Neural cell (in vitro differentiated cells): ENCODE data around the gene TTLL5. TPM values are rescaled to one million over a fixed set of nuclear protein-coding genes. Genes with fewer than 3 reads are reported as not detected.

ENCODE experiments used
- H2AFZ ChIP-seq: fragments of 200-600, 300-800 bp; sonication (generic), shearing (Covaris generic); 2 replicates; pipeline ENCODE4 v1.6.0; 2014; ENCODE audit warnings: low read depth, mild to moderate bottlenecking, antibody characterized with exemption, low read length, moderate library complexity
- H3F3A ChIP-seq: fragments of 200-600 bp; shearing (Covaris generic); 2 replicates; pipeline ENCODE4 v1.6.1; 2016; ENCODE audit warnings: mild to moderate bottlenecking, moderate library complexity, mixed read lengths, antibody characterized with exemption, low read length; ENCODE audit not compliant: insufficient read depth, poor library complexity, severe bottlenecking
- H3K27ac ChIP-seq: fragments of 200-600, 300-800 bp; sonication (generic), shearing (Covaris generic); 2 replicates; pipeline ENCODE4 v1.5.1; 2014; ENCODE audit warnings: mild to moderate bottlenecking, low read length, moderate library complexity
- H3K27me3 ChIP-seq: fragments of 300-800, 200-600 bp; sonication (generic), shearing (Covaris generic); 2 replicates; pipeline ENCODE4 v1.6.0; 2014; ENCODE audit warnings: mild to moderate bottlenecking, low read depth, low read length, moderate library complexity; ENCODE audit not compliant: insufficient read depth
- H3K36me3 ChIP-seq: fragments of 300-800, 200-600 bp; sonication (generic), shearing (Covaris generic); 2 replicates; pipeline ENCODE4 v1.5.1; 2014; ENCODE audit warnings: mild to moderate bottlenecking, antibody characterized with exemption, low read length, moderate library complexity; ENCODE audit not compliant: insufficient read depth
- H3K4me2 ChIP-seq: fragments of 300-800, 200-600 bp; sonication (generic), shearing (Covaris generic); 2 replicates; pipeline ENCODE4 v1.6.0; 2014; ENCODE audit warnings: mild to moderate bottlenecking, low read length
- H3K4me3 ChIP-seq: fragments of 300-800, 200-600 bp; sonication (generic), shearing (Covaris generic); 2 replicates; pipeline ENCODE4 v1.5.1; 2014; ENCODE audit warnings: mild to moderate bottlenecking, low read length, moderate library complexity
- H3K79me2 ChIP-seq: fragments of 200-600 bp; shearing (Covaris generic); replicated peaks from 2 replicates; pipeline ENCODE4 v1.6.0; 2014; ENCODE audit warnings: mild to moderate bottlenecking, low read length, moderate library complexity; ENCODE audit not compliant: insufficient read depth
- H3K9ac ChIP-seq: fragments of 300-800, 200-600 bp; sonication (generic), shearing (Covaris generic); 2 replicates; pipeline ENCODE4 v1.6.1; 2016; ENCODE audit warnings: mild to moderate bottlenecking, low read length, mixed read lengths
- H3K9me2 ChIP-seq: fragments of 200-600 bp; shearing (Covaris generic); 2 replicates; pipeline ENCODE4 v1.6.1; 2016; ENCODE audit warnings: mild to moderate bottlenecking, low read length, mixed read lengths; ENCODE audit not compliant: insufficient read depth
- H3K9me3 ChIP-seq: fragments of 200-600, 300-800 bp; sonication (generic), shearing (Covaris generic); 2 replicates; pipeline ENCODE4 v1.6.1; 2016; ENCODE audit warnings: mild to moderate bottlenecking, mixed run types, low read length, moderate library complexity, mixed read lengths
- H4K20me1 ChIP-seq: fragments of 200-600 bp; shearing (Covaris generic); 2 replicates; pipeline ENCODE4 v1.6.1; 2016; ENCODE audit warnings: mild to moderate bottlenecking, mixed run types; ENCODE audit not compliant: insufficient read depth
- EP300 ChIP-seq: fragments of 450-650 bp; conservative IDR thresholded peaks from 2 replicates; pipeline ENCODE4 v1.6.1; 2014; ENCODE audit warnings: antibody characterized with exemption, mild to moderate bottlenecking, moderate library complexity; ENCODE audit not compliant: poor library complexity, severe bottlenecking
- EZH2 ChIP-seq: fragments of 200-600, 300-800 bp; shearing (Covaris generic), sonication (generic); IDR thresholded peaks from 2 replicates; pipeline ENCODE4 v1.6.1; 2014; ENCODE audit warnings: antibody characterized with exemption, low read length, borderline replicate concordance, mild to moderate bottlenecking; ENCODE audit not compliant: insufficient read depth, poor library complexity, severe bottlenecking
- MXI1 ChIP-seq: fragments of 450-650 bp; conservative IDR thresholded peaks from 2 replicates; pipeline ENCODE4 v1.6.1; 2014; ENCODE audit warnings: antibody characterized with exemption, mild to moderate bottlenecking; ENCODE audit not compliant: poor library complexity, severe bottlenecking
- POLR2AphosphoS5 ChIP-seq: IDR thresholded peaks from 2 replicates; pipeline ENCODE4 v1.6.1; 2012
- RAD21 ChIP-seq: fragments of 450-650 bp; conservative IDR thresholded peaks from 2 replicates; pipeline ENCODE4 v1.6.1; 2014; ENCODE audit warnings: antibody characterized with exemption, mild to moderate bottlenecking, moderate library complexity
- SMC3 ChIP-seq: fragments of 450-650 bp; conservative IDR thresholded peaks from 2 replicates; pipeline ENCODE4 v1.6.1; 2014; ENCODE audit warnings: antibody characterized with exemption, mild to moderate bottlenecking, moderate library complexity; ENCODE audit not compliant: poor library complexity
- TAF1 ChIP-seq: IDR thresholded peaks from 2 replicates; pipeline ENCODE4 v1.6.1; 2012; ENCODE audit warnings: low read depth
- polyA plus RNA-seq: library from polyadenylated mRNA; depleted of rRNA; stranded (reverse); fragments of >200 nt; gene quantifications from 2 replicates; pipeline ENCODE4 v1.2.3, GENCODE V29; 2014
- TF ChIP-seq, protein P1 (sequence below): IDR thresholded peaks from 2 replicates; pipeline ENCODE4 v1.6.1; 2012; ENCODE audit warnings: borderline replicate concordance
- TF ChIP-seq, protein P2 (sequence below): fragments of 450-650 bp; IDR thresholded peaks from 2 replicates; pipeline ENCODE4 v1.5.1; 2014; ENCODE audit warnings: antibody characterized with exemption, mild to moderate bottlenecking, moderate library complexity; ENCODE audit not compliant: poor library complexity, severe bottlenecking

Gene TTLL5
- polyA plus RNA-seq, 1 donor from 2014 or later: 8.2 TPM

- Histone ChIP-seq H4K20me1 (no peaks in the 10 kb centered on the region), H3K27ac (no peak overlapping the region), H3K9me3 (no peaks in the 10 kb centered on the region), H2AFZ (no peak overlapping the region), H3F3A (no peaks in the 10 kb centered on the region), H3K79me2 (no peaks in the 10 kb centered on the region), H3K4me3 (no peak overlapping the region), H3K27me3 (no peaks in the 10 kb centered on the region), H3K9ac (no peak overlapping the region), H3K4me2 (no peak overlapping the region), H3K9me2 (no peaks in the 10 kb centered on the region), H3K36me3 (no peaks in the 10 kb centered on the region)
- TF ChIP-seq, protein P1, sequence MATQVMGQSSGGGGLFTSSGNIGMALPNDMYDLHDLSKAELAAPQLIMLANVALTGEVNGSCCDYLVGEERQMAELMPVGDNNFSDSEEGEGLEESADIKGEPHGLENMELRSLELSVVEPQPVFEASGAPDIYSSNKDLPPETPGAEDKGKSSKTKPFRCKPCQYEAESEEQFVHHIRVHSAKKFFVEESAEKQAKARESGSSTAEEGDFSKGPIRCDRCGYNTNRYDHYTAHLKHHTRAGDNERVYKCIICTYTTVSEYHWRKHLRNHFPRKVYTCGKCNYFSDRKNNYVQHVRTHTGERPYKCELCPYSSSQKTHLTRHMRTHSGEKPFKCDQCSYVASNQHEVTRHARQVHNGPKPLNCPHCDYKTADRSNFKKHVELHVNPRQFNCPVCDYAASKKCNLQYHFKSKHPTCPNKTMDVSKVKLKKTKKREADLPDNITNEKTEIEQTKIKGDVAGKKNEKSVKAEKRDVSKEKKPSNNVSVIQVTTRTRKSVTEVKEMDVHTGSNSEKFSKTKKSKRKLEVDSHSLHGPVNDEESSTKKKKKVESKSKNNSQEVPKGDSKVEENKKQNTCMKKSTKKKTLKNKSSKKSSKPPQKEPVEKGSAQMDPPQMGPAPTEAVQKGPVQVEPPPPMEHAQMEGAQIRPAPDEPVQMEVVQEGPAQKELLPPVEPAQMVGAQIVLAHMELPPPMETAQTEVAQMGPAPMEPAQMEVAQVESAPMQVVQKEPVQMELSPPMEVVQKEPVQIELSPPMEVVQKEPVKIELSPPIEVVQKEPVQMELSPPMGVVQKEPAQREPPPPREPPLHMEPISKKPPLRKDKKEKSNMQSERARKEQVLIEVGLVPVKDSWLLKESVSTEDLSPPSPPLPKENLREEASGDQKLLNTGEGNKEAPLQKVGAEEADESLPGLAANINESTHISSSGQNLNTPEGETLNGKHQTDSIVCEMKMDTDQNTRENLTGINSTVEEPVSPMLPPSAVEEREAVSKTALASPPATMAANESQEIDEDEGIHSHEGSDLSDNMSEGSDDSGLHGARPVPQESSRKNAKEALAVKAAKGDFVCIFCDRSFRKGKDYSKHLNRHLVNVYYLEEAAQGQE: no peak
- TF ChIP-seq EZH2: no peak
- no peak for TF ChIP-seq RAD21
- no peak for TF ChIP-seq SMC3
- TF ChIP-seq POLR2AphosphoS5: no peak
- TF ChIP-seq, protein P2, sequence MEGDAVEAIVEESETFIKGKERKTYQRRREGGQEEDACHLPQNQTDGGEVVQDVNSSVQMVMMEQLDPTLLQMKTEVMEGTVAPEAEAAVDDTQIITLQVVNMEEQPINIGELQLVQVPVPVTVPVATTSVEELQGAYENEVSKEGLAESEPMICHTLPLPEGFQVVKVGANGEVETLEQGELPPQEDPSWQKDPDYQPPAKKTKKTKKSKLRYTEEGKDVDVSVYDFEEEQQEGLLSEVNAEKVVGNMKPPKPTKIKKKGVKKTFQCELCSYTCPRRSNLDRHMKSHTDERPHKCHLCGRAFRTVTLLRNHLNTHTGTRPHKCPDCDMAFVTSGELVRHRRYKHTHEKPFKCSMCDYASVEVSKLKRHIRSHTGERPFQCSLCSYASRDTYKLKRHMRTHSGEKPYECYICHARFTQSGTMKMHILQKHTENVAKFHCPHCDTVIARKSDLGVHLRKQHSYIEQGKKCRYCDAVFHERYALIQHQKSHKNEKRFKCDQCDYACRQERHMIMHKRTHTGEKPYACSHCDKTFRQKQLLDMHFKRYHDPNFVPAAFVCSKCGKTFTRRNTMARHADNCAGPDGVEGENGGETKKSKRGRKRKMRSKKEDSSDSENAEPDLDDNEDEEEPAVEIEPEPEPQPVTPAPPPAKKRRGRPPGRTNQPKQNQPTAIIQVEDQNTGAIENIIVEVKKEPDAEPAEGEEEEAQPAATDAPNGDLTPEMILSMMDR: no peak
- no peak for TF ChIP-seq MXI1
These were observed 216.8 kb downstream of the TTLL5 start for GRCh38 chr14:75877884-75878283.

DNA sequence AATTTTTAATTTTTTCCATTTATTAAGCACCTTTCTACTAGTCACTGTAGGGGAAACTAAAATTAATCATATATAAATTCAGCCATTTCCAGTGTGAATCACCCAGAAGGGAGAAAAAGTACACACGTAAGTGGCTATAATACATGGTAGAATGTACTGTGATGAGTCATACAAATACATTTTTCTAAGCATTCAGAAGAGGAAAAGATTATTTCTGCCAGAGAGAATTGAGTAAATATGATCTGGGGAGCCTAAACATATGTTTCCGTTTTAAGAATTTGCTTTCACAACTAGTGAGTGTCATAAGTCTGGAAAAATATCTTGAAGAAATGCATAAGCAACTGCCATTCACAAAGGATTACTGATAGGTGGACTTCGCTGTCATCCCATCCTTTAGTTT, 218.0 kb downstream of the TTLL5 start:
- Histone ChIP-seq H3K36me3 (no peaks in the 10 kb centered on the region), H3K4me2 (no peak overlapping the region), H3F3A (no peaks in the 10 kb centered on the region), H3K9me3 (no peaks in the 10 kb centered on the region), H3K27ac (no peak overlapping the region), H2AFZ (no peak overlapping the region), H3K27me3 (no peaks in the 10 kb centered on the region), H3K4me3 (no peak overlapping the region), H4K20me1 (no peaks in the 10 kb centered on the region), H3K9ac (no peak overlapping the region), H3K79me2 (no peaks in the 10 kb centered on the region), H3K9me2 (no peaks in the 10 kb centered on the region)
- TF ChIP-seq RAD21 (no peak), SMC3 (no peak), TAF1 (no peak)

DNA sequence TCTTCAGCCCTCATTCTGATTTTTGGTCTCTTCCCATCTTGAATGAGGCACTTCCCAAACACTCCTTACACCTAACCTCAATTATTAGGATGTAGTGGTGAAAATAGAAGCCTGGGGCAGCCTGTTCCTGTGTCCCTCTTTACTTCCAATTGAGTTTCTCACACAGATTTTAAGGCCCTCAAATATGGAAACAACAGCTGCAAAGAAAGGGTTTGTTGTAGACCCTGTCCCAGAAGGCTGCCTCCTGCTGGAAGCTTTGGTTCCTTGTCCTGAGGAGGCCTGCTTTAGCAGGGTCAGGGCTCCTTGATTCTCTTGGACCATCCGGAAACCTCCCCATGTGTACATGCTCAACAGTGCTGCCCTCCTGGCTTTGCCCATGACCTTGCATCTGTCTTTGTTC, 219.5 kb downstream of the TTLL5 start:
- no peaks in the 10 kb centered on the region for H3F3A ChIP-seq
- H3K9me2 ChIP-seq: no peaks in the 10 kb centered on the region
- TF ChIP-seq SMC3 (no peak), TAF1 (no peak), MXI1 (no peak), EZH2 (no peak), RAD21 (no peak), POLR2AphosphoS5 (no peak), EP300 (no peak)
- TF ChIP-seq, protein P1: no peak
- TF ChIP-seq, protein P2: no peak
- no peak overlapping the region for H3K27ac ChIP-seq
- H3K9me3 ChIP-seq: no peaks in the 10 kb centered on the region
- H3K36me3 ChIP-seq: no peaks in the 10 kb centered on the region
- no peaks in the 10 kb centered on the region for H3K27me3 ChIP-seq
- H4K20me1 ChIP-seq: no peaks in the 10 kb centered on the region
- H3K4me2 ChIP-seq: no peak overlapping the region
- H2AFZ ChIP-seq: no peak overlapping the region
- H3K9ac ChIP-seq: no peak overlapping the region
- no peak overlapping the region for H3K4me3 ChIP-seq
- no peaks in the 10 kb centered on the region for H3K79me2 ChIP-seq
